ENCODE results near the gene RHBDD2.
"Not testable (repeated sequence)": the region's sequence is repeated elsewhere in the genome, so short reads cannot be mapped to it uniquely, and the experiment has no call there.

RHBDD2 gene

GRCh38 chr7:75878769-75879611 lies at the start of gene RHBDD2:
RHBDD2 (plus strand) TSS chr7:75879034; CDS start chr7:75879083, 49 bp downstream.
- DNase-seq (ENCODE audit: low read depth) = peak; percentile 92

- DNase-seq (ENCODE audit: low read depth) = not testable (repeated sequence)
Observed at GRCh38 chr7:75829656-75830055, 49.2 kb upstream of the RHBDD2 start.

GRCh38 chr7:75830978-75831377 lies 47.9 kb upstream of the RHBDD2 start:
- DNase-seq (ENCODE audit: low read depth) = no peak

GRCh38 chr7:75833662-75834061 lies 45.2 kb upstream of the RHBDD2 start:
- DNase-seq (ENCODE audit: low read depth) = not testable (repeated sequence)

- no peak for DNase-seq (ENCODE audit: low read depth)
Observed at GRCh38 chr7:75835688-75836285, 43.0 kb upstream of the RHBDD2 start.

GRCh38 chr7:75836798-75837197 lies 42.0 kb upstream of the RHBDD2 start:
- DNase-seq (ENCODE audit: low read depth) = no peak

GRCh38 chr7:75838281-75838930 lies 40.4 kb upstream of the RHBDD2 start:
- DNase-seq (ENCODE audit: low read depth) = not testable (repeated sequence)

GRCh38 chr7:75840029-75840428 lies 38.8 kb upstream of the RHBDD2 start:
- DNase-seq (ENCODE audit: low read depth) = no peak

GRCh38 chr7:75842836-75843446 lies 35.9 kb upstream of the RHBDD2 start:
- no peak for DNase-seq (ENCODE audit: low read depth)

- DNase-seq (ENCODE audit: low read depth) = no peak
Observed at GRCh38 chr7:75843613-75844116, 35.2 kb upstream of the RHBDD2 start.

GRCh38 chr7:75844158-75844557 lies 34.7 kb upstream of the RHBDD2 start:
- no peak for DNase-seq (ENCODE audit: low read depth)

GRCh38 chr7:75845132-75845531 lies 33.7 kb upstream of the RHBDD2 start:
- DNase-seq (ENCODE audit: low read depth) = not testable (repeated sequence)

- no peak for DNase-seq (ENCODE audit: low read depth)
Observed at GRCh38 chr7:75847707-75848106, 31.1 kb upstream of the RHBDD2 start.

GRCh38 chr7:75849573-75849972 lies 29.3 kb upstream of the RHBDD2 start:
- no peak for DNase-seq (ENCODE audit: low read depth)

GRCh38 chr7:75850235-75850634 lies 28.6 kb upstream of the RHBDD2 start:
- DNase-seq (ENCODE audit: low read depth) = no peak

- DNase-seq (ENCODE audit: low read depth) = no peak
Observed at GRCh38 chr7:75854233-75854632, 24.6 kb upstream of the RHBDD2 start.

- not testable (repeated sequence) for DNase-seq (ENCODE audit: low read depth)
Observed at GRCh38 chr7:75854813-75855345, 24.0 kb upstream of the RHBDD2 start.

- no peak for DNase-seq (ENCODE audit: low read depth)
Observed at GRCh38 chr7:75856536-75856935, 22.3 kb upstream of the RHBDD2 start.

GRCh38 chr7:75858410-75858809 lies 20.4 kb upstream of the RHBDD2 start:
- no peak for DNase-seq (ENCODE audit: low read depth)

- DNase-seq (ENCODE audit: low read depth) = no peak
Observed at GRCh38 chr7:75861636-75862035, 17.2 kb upstream of the RHBDD2 start.

GRCh38 chr7:75864251-75864650 lies 14.6 kb upstream of the RHBDD2 start:
- DNase-seq (ENCODE audit: low read depth) = not testable (repeated sequence)

- no peak for DNase-seq (ENCODE audit: low read depth)
Observed at GRCh38 chr7:75866114-75866488, 12.7 kb upstream of the RHBDD2 start.
